Hepatocyte (in vitro differentiated cells): Measurements from ENCODE around the gene LIPH. TPM values are rescaled to one million over a fixed set of nuclear protein-coding genes. Genes with fewer than 3 reads are reported as not detected.
"Not testable (repeated sequence)": the region's sequence is repeated elsewhere in the genome, so short reads cannot be mapped to it uniquely, and the experiment has no call there.

ENCODE experiments used
- DNase-seq: peaks from one replicate; pipeline ENCODE4 v3.0.0-alpha.2; 2016; ENCODE audit warnings: low spot score
- H2AFZ ChIP-seq: fragments of 200-600 bp; sonication (generic); 2 replicates; pipeline ENCODE4 v1.6.0; 2016; ENCODE audit warnings: antibody characterized with exemption, mild to moderate bottlenecking
- H3K27ac ChIP-seq: fragments of 200-600 bp; sonication (generic); 2 replicates; pipeline ENCODE4 v1.5.1; 2016; ENCODE audit warnings: mild to moderate bottlenecking
- H3K27me3 ChIP-seq: fragments of 200-600 bp; sonication (generic); 2 replicates; pipeline ENCODE4 v1.6.1; 2016
- H3K36me3 ChIP-seq: fragments of 200-600 bp; sonication (generic); replicated peaks from 2 replicates; pipeline ENCODE4 v1.5.1; 2016; ENCODE audit warnings: low read depth; ENCODE audit not compliant: insufficient read depth
- H3K4me1 ChIP-seq: fragments of 200-600 bp; sonication (generic); 2 replicates; pipeline ENCODE4 v1.5.1; 2016; ENCODE audit warnings: mild to moderate bottlenecking, moderate library complexity; ENCODE audit not compliant: insufficient read depth
- H3K4me2 ChIP-seq: fragments of 200-600 bp; sonication (generic); 2 replicates; pipeline ENCODE4 v1.6.0; 2016
- H3K4me3 ChIP-seq: fragments of 200-600 bp; sonication (generic); 2 replicates; pipeline ENCODE4 v1.5.1; 2016; ENCODE audit warnings: mild to moderate bottlenecking
- H3K79me2 ChIP-seq: fragments of 200-600 bp; sonication (generic); 2 replicates; pipeline ENCODE4 v1.6.0; 2017; ENCODE audit warnings: mild to moderate bottlenecking
- H3K9me2 ChIP-seq: fragments of 200-600 bp; sonication (generic); replicated peaks from 2 replicates; pipeline ENCODE4 v1.6.0; 2017; ENCODE audit warnings: mild to moderate bottlenecking; ENCODE audit not compliant: insufficient read depth
- H3K9me3 ChIP-seq: fragments of 200-600 bp; sonication (generic); 2 replicates; pipeline ENCODE4 v1.5.1; 2016; ENCODE audit warnings: low read depth, mild to moderate bottlenecking
- H4K20me1 ChIP-seq: fragments of 200-600 bp; sonication (generic); 2 replicates; pipeline ENCODE4 v1.6.0; 2016; ENCODE audit warnings: mild to moderate bottlenecking; ENCODE audit not compliant: insufficient read depth, poor library complexity, severe bottlenecking
- CTCF ChIP-seq: fragments of 200-600 bp; sonication (generic); IDR thresholded peaks from 2 replicates; pipeline ENCODE4 v1.5.1; 2016; ENCODE audit warnings: antibody characterized with exemption, mild to moderate bottlenecking; ENCODE audit not compliant: poor library complexity
- EZH2 ChIP-seq: fragments of 200-600 bp; sonication (generic); IDR thresholded peaks from 2 replicates; pipeline ENCODE4 v1.6.1; 2016; ENCODE audit warnings: antibody characterized with exemption, mild to moderate bottlenecking, borderline replicate concordance
- EZH2phosphoT487 ChIP-seq: fragments of 200-600 bp; sonication (generic); IDR thresholded peaks from one replicate; pipeline ENCODE4 v1.6.1; 2018; ENCODE audit warnings: antibody characterized with exemption, mild to moderate bottlenecking, low read depth, moderate library complexity; ENCODE audit not compliant: unreplicated experiment, severe bottlenecking
- WGBS: methylation state at CpG from one replicate; pipeline ENCODE4 v1.1.6; 2016; ENCODE audit warnings: low lambda C conversion rate; ENCODE audit errors: missing lambda C conversion rate; 5-methylcytosine and 5-hydroxymethylcytosine counted together
- polyA plus RNA-seq: library from polyadenylated mRNA; unstranded; fragments of >200 nt; fragmentation: Nextera tagmentation; extraction: Ambion mirVana; gene quantifications from 2 replicates; pipeline ENCODE4 v1.2.1, GENCODE V29; 2016
- total RNA-seq: library from RNA; depleted of rRNA; stranded (reverse); fragments of >200 nt; gene quantifications from 2 replicates; pipeline ENCODE4 v1.2.3, GENCODE V29; 2014

LIPH gene
- total and polyA plus RNA-seq, 2 experiments from 2014 or later, result 4.9 to 10.7 TPM

- peak overlapping the region; percentile 84 for H3K27ac ChIP-seq
- TF ChIP-seq CTCF, result peak; percentile 54
Observed at GRCh38 chr3:185575108-185575869, 22.9 kb upstream of the LIPH start.

DNA sequence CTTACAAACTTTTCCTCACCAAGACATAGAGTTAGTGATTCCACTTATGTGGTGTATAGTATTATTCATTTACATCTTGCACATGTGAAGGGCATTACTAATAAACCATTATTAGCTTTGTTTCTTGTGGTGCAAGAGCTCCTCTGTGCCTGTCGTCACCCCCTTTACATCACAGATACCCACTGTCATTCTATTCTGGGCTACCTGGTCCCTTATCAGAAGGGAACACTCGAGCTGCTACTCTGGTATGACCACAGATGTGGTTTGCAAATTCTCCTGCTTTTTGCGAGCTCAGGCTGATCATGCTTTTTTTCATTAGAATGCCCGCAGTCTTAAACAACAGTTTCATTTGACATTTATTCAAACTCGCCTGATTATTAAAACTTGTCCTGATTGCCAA is 19.8 kb upstream of the LIPH start:
- Histone ChIP-seq H3K36me3 (no peaks in the 10 kb centered on the region), H3K4me1 (peaks cover 4% of the 10 kb centered on the region), H3K9me3 (no peaks in the 10 kb centered on the region), H2AFZ (no peak overlapping the region), H3K27me3 (no peaks in the 10 kb centered on the region), H3K4me3 (no peak overlapping the region), H3K9me2 (no peaks in the 10 kb centered on the region), H3K27ac (no peak overlapping the region), H3K79me2 (no peaks in the 10 kb centered on the region), H4K20me1 (no peaks in the 10 kb centered on the region), H3K4me2 (no peak overlapping the region)
- 82% methylated on average over 3 of the region's 5 CpGs for WGBS
- DNase-seq, result no peak
- TF ChIP-seq EZH2 (no peak), EZH2phosphoT487 (no peak), CTCF (no peak)

More at GRCh38 chr3:185575108-185575869, 22.9 kb upstream of the LIPH start:
- H4K20me1 ChIP-seq, H3K4me3 ChIP-seq, H3K4me1 ChIP-seq, H3K36me3 ChIP-seq, H3K27me3 ChIP-seq, H3K9me2 ChIP-seq, H3K9me3 ChIP-seq, H3K79me2 ChIP-seq: not testable (repeated sequence)
- DNase-seq, result peak; percentile 76
- 31% methylated on average over 17 of the region's 17 CpGs for WGBS
- Histone ChIP-seq H3K4me2 (peak overlapping the region; percentile 66), H2AFZ (peak overlapping the region; percentile 8)

DNA sequence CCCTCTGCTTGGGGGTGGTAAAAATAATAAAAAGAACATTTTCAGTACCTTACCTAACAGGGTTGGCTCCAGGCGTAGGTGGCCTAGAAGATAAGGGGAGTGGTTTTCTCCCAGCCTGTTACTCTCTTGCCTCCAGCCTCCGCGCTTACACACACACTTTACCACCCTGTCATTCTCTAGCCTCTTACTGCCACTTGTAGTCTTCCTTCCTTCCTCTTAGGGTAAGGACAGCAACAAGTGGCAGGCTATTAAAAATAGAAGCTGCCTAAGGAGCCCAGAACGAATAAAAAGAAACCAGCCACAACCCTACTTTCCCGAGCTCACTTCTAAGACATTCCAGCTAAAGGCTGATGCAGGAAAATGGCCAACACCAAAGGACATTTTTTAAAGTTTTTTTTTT is 9.6 kb upstream of the LIPH start:
- H3K27ac ChIP-seq, result peak overlapping the region; percentile 65
- peak; percentile 40 for DNase-seq
- H2AFZ ChIP-seq, result no peak overlapping the region
- no peaks in the 10 kb centered on the region for H3K36me3 ChIP-seq
- H4K20me1 ChIP-seq, result no peaks in the 10 kb centered on the region
- H3K9me2 ChIP-seq, result no peaks in the 10 kb centered on the region
- TF ChIP-seq EZH2 (no peak), CTCF (no peak), EZH2phosphoT487 (no peak)
- 53% methylated on average over 5 of the region's 5 CpGs for WGBS
- H3K27me3 ChIP-seq, result no peaks in the 10 kb centered on the region
- H3K9me3 ChIP-seq, result no peaks in the 10 kb centered on the region
- no peaks in the 10 kb centered on the region for H3K79me2 ChIP-seq
- H3K4me3 ChIP-seq, result no peak overlapping the region
- H3K4me1 ChIP-seq, result peaks cover 9% of the 10 kb centered on the region
- H3K4me2 ChIP-seq, result no peak overlapping the region
